NCI-H1105 treated with DMSO at 0.1 percent for 48 hours (cell line): ENCODE results near the gene FAM217B.
"Not testable (repeated sequence)": the region's sequence is repeated elsewhere in the genome, so short reads cannot be mapped to it uniquely, and the experiment has no call there.

Source experiments
- DNase-seq: peaks from one replicate; lab custom pipeline; 2025; lab: John Stamatoyannopoulos, UW

The FAM217B gene

DNA sequence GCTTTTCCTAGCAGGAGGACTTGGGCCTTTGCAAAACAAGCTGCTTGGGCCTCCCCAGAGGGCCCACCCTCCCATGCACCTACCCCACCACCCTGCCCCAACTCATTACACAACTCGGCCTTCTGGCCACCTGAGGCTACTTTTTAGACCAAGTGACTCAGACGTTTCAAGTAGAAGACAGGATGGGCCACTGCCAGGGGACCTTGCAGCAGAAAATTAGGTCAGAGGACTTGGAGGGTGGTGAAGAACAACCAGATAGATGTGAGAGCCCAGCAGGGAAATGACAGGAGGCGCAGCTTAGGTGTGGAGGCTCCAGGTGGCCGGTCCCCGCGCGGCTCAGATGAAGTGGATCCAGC lies 1.5 kb upstream of the FAM217B start:
- DNase-seq = no peak

GRCh38 chr20:59939052-59939878 lies 924 bp upstream of the FAM217B start:
- no peak for DNase-seq

DNA sequence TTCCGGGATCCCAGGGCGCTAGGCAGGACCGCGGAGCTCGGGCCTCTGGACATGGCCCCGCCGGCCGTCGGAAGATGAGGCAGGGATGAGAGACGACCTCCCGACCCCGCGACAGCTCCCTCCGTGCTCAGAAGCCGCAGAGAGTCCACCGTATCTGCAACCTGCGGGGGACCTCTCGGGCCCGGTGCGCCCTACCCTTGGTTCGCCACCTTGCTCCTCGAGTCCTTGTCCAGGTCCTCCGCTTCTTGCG lies 385 bp upstream of the FAM217B start:
- DNase-seq = no peak

GRCh38 chr20:59940956-59941294 lies 736 bp downstream of the FAM217B start:
- no peak for DNase-seq

GRCh38 chr20:59942245-59942644 lies 2.1 kb downstream of the FAM217B start:
- DNase-seq = no peak

GRCh38 chr20:59944726-59945125 lies 4.5 kb downstream of the FAM217B start:
- DNase-seq = no peak

DNA sequence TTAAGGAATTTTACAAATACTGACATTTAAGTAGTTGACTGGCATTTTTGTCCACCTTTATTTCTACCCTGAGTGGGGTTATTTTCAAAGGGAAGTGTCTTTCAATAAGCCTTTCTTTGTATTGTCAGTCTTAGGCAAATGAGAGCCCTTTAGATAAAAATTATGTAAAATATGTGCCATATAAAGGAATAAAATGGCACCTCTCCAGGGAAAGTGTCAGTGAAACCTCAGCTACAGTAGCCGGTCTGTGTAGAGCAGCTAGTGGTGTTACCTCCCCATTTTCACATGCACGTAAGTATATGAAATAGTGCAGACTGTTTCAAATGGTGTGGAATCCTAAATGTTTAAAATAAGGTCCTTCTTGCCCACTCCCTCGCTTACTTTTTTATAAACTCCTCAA lies 5.0 kb downstream of the FAM217B start:
- no peak for DNase-seq

- no peak for DNase-seq
Measured at GRCh38 chr20:59945731-59946130, 5.5 kb downstream of the FAM217B start.

DNA sequence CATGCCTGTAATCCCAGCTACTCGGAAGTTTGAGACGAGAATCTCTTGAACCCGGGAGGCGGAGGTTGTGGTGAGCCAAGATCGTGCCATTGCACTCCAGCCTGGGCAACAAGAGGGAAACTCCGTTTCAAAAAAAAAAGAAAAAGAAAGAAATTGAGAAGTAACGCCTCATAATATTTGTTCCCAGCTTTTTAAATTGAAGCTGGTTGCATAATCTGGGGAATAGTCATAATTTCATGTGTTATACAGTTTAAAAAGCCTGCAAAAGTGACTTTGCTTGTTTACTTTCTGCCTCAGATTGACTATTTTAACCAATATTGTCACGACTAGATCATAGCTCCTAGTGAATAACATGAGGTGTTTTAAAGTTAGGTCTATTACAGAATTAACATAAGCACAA lies 7.2 kb downstream of the FAM217B start:
- DNase-seq = no peak

GRCh38 chr20:59948212-59948611 lies 8.0 kb downstream of the FAM217B start:
- no peak for DNase-seq

- DNase-seq = peak; percentile 68
Measured at GRCh38 chr20:59948828-59949720, 8.9 kb downstream of the FAM217B start.

GRCh38 chr20:59949911-59950310 lies 9.7 kb downstream of the FAM217B start:
- DNase-seq = no peak

DNA sequence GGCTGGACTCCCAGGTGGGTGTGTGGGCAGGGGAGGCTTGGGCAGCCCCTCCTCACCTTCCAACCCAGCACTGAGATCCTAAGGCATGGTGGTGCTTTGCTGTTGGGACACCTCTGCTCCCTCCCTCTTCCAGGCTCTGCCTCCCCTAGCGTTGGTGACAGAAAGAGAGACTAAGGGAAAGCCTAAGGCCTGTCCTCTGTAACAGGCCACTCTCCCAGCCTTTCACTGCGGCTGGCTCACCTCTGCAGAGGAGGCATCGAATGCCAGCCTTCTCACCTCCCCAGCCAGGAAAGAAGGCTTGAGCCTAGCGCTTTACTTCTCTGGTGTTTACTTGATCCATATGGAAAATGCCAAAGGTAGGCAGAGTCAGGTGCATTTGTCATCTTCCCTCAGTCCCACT lies 14.5 kb downstream of the FAM217B start:
- DNase-seq = no peak

DNA sequence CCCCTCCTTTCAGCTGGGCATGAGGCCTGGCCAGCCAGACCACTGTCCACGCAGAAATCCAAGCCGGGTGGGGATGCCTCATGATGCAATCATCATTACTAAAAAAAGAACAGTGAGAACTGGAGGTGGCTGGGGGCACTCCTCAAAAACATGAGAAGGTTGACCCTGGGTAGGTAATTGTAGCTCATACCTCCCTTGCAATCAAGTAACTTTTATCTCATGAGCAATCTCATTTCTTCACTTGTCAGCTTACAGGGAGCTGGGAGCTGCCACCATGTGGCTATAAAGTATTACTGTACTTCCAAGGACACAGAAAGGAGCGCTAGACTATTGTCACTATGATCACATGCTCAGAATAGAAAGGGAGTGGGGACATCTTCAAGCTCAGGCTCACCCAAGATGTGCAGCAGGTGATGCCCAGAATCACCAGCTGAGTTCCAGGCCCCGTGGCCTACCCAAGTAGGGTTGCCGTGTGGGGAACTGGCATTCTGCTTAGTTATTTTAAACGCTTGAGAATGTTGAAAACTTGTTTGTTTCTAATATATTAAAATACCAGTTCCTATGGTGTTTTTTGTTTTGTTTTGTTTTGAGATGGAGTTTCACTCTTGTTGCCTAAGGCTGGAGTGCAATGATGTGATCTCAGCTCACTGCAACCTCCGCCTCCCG lies 15.1 kb downstream of the FAM217B start:
- DNase-seq = peak; percentile 30

GRCh38 chr20:59957568-59957967 lies 17.4 kb downstream of the FAM217B start:
- DNase-seq = not testable (repeated sequence)

DNA sequence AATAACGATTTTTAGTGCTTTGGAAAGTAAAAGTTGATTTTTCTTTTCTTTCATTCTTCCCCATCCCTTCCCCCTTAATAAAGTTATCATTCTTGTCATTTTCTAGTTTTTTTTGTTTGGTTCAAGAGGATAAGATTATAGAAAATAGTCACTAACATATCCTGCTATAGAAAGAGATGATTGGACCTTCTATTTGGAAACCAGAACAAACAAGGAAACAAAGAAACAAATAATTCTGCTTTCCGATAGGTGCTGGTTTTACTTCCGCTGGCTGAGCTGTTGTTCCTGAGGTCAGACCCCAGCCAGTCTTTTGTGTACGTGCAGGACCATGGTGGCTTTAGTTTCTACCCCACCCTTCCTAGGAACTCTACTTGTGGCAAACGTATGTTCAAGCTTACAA lies 17.9 kb downstream of the FAM217B start, which contains the start of gene CDH26:
CDH26 (plus strand) TSS at position 301 of the 400 bp plus-strand sequence. CDS start 304 bp downstream, outside the sequence.
- no peak for DNase-seq

GRCh38 chr20:59958626-59959025 lies 18.4 kb downstream of the FAM217B start:
- no peak for DNase-seq

- no peak for DNase-seq
Measured at GRCh38 chr20:59961423-59961822, 21.2 kb downstream of the FAM217B start.

GRCh38 chr20:59962155-59962554 lies 22.0 kb downstream of the FAM217B start:
- DNase-seq = no peak

GRCh38 chr20:59966428-59966827 lies 26.2 kb downstream of the FAM217B start:
- no peak for DNase-seq

- no peak for DNase-seq
Measured at GRCh38 chr20:59971428-59971827, 31.2 kb downstream of the FAM217B start.

GRCh38 chr20:59972037-59972801 lies 32.0 kb downstream of the FAM217B start:
- DNase-seq = no peak
